Activated CD8-positive, alpha-beta memory T cell treated with anti-CD3 and anti-CD28 coated beads for 36 hours (primary cell): ENCODE data around the gene SIX1. TPM values are rescaled to one million over a fixed set of nuclear protein-coding genes. Genes with fewer than 3 reads are reported as not detected.

Experiments used
- CTCF ChIA-PET: fragments of 350-600 bp; sonication (Branson Sonifier 250); formaldehyde crosslinking; loops from one replicate; lab custom pipeline; 2021; ENCODE audit warnings: antibody characterized with exemption; lab: Charles Lee
- POLR2A ChIA-PET: fragments of 350-600 bp; sonication (Branson Sonifier 250); formaldehyde crosslinking; loops from one replicate; lab custom pipeline; 2021; ENCODE audit warnings: antibody characterized with exemption; lab: Charles Lee
- total RNA-seq, 2 experiments: library from RNA; stranded (reverse); gene quantifications; one replicate each; pipeline ENCODE4 v1.2.3, GENCODE V29; 2021

Gene SIX1
- total RNA-seq, 2 experiments from 2014 or later = not detected

DNA sequence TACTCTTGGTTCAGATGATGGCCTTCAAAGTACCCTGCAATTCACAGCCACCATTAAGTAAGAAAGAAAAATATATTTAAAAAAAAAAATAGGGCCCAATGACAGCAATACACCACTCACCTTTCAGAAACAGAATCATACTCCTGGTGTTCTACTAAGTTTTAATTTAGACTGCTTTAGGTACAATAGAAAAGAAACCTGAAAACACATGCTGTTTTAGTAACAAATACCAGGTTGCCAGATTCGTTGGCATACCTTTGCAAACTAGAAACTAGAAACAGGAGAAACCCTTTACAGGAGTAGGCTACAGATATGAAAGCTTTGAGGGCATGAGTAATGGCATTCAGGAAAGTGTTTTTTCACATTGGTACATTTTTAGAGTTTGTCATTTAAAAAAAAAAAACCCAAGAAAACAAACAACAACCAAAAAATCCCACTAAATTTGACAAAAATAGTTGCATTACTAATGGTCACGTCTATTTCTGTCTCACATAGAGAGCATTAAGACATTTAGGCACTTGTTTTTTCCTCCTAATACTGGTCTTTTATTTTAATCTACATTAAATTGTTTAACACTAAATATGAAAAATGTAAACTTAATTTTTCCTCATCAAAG lies 4.0 kb downstream of the SIX1 start:
- CTCF ChIA-PET = no interaction called here
- POLR2A ChIA-PET = interaction anchor here (0.7 kb wide), 1 partner anchor 138 kb away, joined by 3 read pairs; no protein-coding TSS in a partner anchor

DNA sequence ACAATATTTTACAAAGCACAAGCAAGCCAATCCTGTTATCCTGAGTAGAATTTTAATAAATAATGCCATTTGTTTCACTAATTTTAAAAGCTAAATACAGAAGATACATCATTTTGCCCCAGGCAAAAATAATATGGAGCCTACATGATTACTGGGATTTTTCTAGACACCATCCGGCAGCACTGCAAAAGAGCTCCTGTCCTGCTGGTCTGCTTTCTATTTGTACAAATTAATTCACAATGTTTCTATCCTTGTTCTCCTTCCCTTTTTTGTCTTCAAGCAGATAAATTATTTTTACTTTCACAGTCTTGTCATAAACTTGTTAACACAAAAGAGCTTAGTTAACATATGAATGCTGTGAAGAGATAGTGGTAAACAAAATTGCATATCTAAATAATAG lies 4.6 kb downstream of the SIX1 start:
- CTCF ChIA-PET = no interaction called here
- POLR2A ChIA-PET = interaction anchor here (0.7 kb wide), 1 partner anchor 137 kb away, joined by 3 read pairs; no protein-coding TSS in a partner anchor

DNA sequence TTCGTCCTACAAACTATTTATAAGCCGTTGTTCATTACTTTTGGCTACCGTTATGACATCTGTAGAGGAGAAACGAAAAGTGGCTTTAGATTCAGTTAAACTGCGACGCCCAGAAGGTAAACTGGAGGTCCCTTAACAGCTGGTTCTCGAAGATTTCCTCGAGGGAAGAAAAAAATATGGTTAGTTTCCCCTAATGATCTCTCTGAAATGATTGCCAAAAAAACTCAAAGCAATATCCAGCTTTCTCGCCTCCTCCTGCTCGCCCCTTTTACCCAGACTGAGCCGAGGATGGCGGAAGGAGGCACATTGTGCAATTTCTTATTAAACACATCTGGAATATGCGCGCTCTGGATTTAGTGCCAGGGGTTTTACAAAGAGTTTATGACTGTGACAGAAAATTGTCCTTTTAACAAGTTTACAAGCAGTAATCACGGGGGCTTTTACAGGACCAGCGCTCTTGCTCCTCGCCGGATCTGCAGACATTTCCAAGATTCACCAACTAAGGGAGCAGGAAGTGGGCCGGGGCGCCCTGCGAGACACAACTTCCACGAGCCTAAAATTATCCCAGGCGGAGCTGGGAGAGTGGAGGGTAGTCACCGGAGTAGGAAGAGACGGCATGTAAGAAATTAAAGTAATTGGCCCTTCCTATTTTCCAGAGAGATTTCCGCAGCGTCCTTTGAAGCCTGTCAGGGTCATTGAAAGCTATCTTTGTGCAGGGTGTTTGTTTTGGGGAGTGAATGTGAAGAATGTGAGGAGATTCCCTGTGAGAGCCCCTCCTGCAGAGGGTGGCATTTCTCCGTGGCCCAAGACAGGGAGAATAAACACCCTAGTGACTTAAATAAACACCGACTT lies 5.6 kb downstream of the SIX1 start:
- POLR2A ChIA-PET = no interaction called here
- CTCF ChIA-PET = interaction anchor here (0.7 kb wide), 1 partner anchor 334 kb away, joined by 4 read pairs; no protein-coding TSS in a partner anchor

DNA sequence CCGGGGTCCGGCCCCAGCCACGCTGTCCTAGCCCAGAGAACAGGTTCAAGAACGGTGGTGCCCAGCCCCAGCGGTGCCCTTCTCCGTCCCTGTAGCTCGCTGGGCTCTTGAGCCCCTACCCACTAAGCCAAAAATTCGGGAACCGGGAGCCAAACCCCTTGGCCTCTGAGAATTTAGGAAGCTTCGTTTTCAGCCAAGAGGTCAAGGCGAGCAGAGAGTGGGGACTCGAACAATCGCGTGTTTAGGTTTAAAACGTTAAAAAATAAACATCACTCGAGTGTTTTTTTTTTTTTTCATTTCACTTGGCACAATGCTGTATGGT lies 6.2 kb downstream of the SIX1 start:
- POLR2A ChIA-PET = no interaction called here
- CTCF ChIA-PET = interaction anchor here (0.5 to 0.7 kb wide), 2 partner anchors 18 to 334 kb away, joined by 4 read pairs; no protein-coding TSS in a partner anchor

DNA sequence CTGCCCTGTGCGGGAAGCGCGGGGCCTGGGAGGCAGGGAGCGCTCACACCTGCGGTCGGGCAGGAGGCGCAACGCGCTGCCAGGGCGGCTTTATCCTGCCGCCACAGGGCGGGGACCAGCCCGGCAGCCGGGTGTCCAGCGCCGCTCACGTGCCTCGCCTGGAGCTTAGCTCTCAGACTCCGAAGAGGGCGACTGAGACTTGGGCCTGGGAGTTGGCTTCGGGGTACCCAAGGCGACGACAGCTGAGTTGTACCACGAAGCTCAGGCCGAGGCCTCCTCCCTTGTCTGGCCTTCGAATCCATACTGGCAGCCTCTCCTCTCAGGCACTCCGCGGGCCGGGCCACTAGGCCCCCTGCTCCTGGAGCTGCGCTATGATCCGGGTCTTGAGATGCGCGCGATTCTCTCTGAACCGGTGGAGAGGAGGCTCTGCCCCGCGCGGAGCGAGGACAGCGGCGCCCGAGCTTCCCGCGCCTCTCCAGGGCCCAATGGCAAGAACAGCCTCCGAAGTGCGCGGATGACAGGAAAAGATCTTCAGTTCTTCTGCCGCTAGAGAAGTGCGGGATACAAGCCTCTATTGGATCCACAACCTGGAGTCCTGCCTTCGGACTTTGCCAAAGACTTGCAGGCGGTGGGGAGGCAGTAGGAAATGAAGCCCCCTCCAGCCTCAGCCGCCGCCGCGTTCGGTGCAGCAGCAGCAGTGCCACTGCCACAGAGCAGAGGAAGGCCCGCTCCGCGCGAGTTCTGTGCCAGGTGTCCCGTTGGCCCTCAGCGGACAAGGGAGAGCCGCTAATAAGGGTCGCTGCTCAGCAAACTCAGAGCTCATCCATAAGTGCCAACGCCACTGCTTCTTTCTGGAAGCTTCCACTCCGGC lies 6.8 kb downstream of the SIX1 start:
- CTCF ChIA-PET = interaction anchor here (0.5 to 0.7 kb wide), 2 partner anchors 17 to 335 kb away, joined by 4 read pairs; no protein-coding TSS in a partner anchor
- POLR2A ChIA-PET = no interaction called here

DNA sequence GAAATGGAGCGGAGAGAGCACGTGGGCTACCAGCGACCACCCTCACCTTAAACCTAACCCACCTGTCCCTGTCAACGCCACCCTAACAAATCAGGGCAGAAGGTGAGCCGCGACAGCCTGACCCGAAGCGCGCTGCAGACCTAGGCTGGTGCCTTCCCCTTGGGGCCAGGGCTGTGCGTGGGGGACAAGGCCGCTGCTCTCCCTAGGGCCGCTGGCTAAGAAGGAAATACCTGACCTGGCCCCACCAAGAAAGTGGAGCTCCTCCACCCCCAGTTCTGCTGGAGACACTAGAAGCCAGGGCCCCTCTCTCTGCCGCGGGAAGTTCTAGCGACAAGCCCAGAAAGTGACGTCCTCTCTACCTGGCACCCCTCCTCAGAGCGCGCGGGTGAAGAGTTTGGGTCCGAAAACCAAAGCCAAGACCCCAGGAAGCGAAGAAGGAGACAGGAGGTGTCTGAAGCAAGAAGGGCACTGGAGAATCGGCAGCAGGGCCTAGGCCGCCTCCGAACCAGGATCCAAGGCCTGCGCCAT lies 7.5 kb downstream of the SIX1 start:
- CTCF ChIA-PET = no interaction called here
- POLR2A ChIA-PET = no interaction called here

DNA sequence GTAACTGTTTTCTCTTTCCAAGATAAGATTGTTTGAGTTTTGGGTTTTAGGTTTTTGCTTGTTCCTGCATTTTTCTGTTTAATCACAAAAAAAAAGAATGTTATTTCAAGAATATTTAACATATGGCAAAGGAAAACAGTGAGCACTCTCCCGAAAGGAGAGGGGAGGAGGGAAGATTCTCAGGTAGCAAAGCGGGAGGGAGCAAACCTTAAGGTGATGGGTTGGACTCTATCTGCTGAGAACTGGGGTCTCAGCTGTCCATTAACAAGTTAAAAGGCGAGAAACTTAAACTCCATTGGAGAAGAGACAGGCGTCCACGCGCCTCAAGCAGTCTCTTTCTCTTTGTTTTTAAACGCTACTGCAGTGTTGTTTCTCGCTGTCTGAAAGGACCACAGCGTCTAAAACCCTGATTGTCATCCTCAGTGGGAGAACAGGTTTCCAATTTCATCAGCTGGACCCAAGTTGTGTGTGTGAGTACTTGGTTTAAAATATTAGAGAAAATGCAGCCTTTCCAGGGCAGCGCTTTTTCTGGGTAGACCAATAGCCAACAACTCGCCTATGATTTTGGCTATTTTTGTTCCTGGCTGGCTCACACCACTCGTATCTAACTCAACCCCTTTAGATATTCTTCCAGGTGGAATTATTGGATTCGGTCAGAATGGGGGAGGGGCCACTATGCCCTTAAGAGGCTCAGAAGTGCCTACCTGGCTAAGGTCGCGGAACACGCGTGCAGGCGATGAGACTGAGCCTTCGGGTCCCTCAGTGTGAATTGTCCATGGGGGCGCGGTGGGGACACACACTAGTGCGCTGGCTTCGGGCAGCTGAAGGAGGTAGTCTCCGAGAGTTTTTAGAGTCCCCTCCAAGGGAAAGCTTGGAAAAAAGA lies 8.2 kb downstream of the SIX1 start:
- ChIA-PET CTCF (interaction anchor here (1.4 kb wide), 1 partner anchor 773 kb away, joined by 4 read pairs; no protein-coding TSS in a partner anchor), POLR2A (no interaction called here)

DNA sequence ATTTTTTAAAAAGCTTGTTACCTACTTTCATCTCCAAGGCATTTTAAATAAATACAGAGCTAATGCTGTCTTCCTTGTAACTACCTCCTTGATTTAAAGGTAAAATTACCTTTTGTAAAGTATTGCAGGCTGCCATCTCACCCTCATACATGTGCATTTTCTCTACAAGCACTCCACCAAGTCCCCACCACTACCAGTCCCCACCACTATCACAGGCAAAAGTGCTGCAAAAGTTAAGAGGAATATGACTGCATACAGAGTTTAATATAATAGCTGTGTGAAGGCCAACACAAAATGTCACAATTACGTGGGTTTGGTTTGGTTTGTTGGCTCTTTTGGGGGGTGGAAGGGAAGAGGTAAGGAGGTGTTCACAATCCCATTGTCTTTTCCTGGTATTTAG lies 9.6 kb downstream of the SIX1 start:
- POLR2A ChIA-PET = no interaction called here
- CTCF ChIA-PET = interaction anchor here (1.4 kb wide), 1 partner anchor 772 kb away, joined by 4 read pairs; no protein-coding TSS in a partner anchor

DNA sequence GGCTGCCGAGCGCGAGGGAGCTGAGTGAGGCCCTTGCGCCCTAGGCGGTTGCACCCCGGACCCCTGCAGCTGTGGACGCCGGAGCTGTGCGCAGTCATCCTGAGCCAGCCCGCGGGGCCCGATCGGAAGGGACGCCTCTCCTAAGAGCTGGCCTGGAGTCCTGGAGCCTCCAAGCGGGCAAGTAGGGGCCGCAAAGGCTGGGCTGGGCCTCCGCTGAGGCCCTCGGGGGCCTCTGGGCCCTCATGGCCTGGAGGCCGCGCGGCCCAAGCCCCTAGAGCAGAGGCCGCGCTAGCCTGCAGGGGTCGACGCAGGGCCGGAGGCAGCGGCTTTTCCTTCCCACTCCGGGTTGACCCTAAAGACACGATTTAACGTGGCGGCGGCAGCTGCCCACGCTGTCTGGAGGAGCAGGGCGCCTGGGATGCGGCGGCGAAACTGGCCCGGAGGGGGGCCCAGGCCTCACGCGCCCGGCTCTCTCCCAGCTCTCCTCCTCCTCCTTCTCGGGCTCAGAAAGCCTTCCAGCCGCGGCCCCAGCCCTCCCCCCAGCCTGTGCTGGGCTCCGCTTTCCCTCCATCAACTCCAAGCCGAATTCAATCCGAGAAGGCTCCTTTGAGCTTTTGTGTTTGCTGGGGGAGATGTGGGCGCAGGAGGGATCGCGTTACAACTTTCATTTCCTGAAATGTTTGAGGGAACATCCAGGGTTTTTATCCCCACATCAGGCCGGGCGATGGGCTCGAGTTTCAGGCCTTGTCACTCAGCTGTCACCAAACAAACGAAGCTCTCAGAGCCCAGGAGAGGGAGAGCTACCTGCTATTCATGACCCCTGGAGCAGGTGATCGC lies 11.6 kb downstream of the SIX1 start:
- CTCF ChIA-PET = no interaction called here
- POLR2A ChIA-PET = no interaction called here

DNA sequence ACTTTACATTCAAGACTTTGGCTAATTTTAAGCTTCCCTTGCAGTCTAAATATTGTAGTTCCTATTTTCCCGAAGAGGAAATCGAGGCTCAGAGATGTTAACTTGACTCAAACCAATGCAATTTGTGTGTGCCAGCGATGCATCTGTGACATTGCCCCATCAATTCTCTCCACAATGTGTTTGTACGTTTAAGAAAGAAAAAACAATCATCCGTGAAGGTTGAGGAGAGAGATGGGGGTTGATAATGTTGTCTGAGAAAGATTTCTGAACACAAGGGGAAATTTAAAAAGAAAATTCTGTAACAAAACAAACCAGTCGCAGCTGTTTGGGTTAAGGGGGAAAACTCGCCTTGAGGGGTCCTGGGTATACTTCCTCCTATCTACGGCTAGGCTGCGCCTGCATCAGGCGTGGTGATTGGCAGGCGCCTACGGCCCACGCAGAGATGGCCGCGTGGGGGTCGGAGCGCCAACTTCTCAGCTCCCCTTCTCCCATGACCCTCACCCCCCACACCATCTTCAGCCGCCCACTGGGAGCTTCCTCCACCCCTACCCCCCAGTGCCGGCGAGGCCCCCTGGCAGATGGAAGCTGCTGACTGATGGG lies 12.3 kb downstream of the SIX1 start:
- CTCF ChIA-PET = no interaction called here

DNA sequence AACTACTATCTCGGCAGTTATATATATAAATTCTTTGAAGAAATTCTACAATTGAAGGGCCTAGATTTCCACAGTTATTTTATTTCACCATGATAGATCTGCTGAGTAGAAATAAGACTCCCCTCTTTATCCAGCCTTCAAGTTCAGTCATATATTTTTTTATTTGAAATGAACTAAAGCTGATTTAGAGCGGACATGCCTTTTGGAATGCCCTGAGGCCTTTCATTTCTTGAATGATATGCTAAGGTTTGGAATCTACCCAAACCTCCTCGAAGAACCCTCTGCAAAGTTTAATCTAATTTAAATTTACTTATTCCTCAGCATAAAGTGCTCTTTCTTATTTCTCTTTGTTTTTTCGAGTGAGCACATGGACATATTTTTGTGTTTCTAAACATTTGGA lies 15.1 kb downstream of the SIX1 start:
- ChIA-PET POLR2A (no interaction called here), CTCF (no interaction called here)

More for the DNA sequence above, 12.3 kb downstream of the SIX1 start:
- POLR2A ChIA-PET = no interaction called here

DNA sequence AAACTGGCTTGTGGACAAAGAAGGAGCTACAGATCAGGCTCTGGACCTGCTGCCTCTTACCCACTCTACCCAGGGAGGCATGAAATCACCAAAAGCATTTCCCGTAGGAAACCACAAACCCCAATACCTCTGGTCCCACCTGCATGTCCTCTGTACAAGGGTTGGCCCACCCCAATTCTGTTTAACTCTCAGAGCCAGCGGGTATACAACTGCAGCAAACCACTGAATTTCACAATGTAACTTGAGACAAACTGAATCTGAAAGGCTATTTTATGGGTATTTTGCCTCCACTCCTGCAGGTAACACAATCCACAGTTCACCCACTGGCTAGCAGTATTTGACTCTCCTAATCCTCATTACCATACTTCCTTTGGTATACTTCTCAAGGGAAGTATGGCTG lies 16.5 kb downstream of the SIX1 start:
- ChIA-PET CTCF (no interaction called here), POLR2A (no interaction called here)

DNA sequence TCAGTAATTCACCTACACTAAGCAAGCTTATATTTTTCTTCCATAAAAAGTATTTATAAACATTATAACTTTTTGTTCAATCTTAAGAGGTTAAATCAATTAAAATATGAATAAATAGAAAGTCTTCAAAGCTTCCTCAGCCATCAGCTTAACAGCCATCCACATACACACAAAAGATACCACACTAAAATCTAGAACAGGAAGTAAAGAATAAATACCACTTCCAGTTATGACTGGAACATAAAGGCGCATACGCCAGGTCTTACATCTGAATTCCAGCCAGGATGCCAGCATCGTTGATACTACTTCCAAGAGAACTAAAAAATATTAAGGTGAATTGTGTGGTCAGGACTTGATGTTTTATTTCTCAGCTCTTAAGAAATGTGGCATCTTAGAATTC lies 17.0 kb downstream of the SIX1 start:
- POLR2A ChIA-PET = no interaction called here
- CTCF ChIA-PET = interaction anchor here (1.5 kb wide), 1 partner anchor 26 kb away, joined by 3 read pairs; no protein-coding TSS in a partner anchor

DNA sequence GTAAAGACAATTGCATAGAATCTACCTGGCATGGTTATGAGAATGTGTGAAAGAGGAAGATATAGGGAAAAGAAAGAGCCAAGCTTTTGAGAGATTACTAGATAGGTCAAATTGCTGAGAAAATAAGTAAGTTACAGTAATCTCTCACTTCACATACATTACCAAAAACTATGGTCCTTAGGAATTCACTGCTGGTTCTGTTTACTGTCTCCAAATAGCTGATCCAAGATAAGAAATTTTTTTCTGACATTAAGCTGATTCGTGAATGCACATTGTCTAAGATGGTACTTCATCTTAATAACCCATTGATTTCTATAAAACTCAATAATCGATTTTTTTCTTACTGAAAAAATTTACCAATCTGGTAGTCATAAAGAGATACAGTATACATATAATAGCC lies 17.4 kb downstream of the SIX1 start:
- POLR2A ChIA-PET = no interaction called here
- CTCF ChIA-PET = interaction anchor here (1.5 kb wide), 1 partner anchor 25 kb away, joined by 3 read pairs; no protein-coding TSS in a partner anchor

DNA sequence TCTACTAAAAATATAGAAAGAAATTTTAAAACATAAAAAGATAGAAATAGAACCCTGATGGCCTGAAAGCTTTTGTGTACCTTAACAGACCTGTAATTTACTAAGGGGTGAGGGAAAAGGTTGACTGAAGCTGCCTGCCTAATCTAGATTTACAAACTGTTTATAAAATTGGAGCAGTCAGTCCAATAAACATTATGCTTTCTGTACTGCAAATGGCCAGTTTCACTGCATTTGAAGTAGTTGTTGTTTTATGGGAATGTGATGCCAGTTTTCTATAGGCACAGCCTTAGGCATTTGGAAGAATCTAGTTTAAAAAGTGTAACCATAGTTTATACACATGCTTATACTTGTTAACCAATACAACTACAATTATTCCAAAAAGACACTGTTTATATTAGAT lies 19.1 kb downstream of the SIX1 start:
- POLR2A ChIA-PET = no interaction called here
- CTCF ChIA-PET = no interaction called here

DNA sequence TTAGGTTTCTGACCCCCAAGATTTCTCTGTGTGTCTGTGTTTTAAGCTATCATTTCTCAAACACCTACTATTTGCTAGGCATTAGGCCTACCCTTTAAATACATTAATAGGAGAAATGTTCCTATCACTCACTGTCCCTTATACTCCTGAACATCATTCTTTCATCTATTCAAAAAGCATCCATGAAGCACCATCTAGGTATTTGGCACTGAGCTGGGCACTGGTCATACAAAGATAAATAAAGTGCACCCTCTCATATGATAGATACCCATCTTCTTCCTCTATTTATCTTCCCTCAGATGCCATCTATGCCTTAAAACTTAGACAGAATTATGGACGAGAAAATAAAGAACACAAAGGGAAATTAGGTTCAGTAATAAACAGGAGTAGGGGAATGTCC lies 20.4 kb downstream of the SIX1 start:
- POLR2A ChIA-PET = no interaction called here
- CTCF ChIA-PET = no interaction called here

DNA sequence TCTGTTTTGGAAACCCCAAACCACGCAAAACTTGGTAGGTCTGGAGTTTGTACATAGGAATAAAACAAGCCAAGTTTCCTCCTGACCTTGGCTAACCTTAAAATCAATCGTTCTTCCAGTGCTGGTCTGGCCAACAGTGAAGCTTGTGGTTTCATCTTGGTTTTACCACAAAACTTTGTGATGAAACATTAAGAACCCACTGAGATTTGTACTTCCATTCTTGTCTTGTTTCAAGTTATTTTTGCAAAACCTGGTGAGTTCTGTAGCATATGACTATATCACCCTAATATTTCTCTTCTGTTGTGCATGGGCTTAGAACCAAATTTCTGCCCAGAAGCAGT lies 26.4 kb downstream of the SIX1 start:
- ChIA-PET CTCF (no interaction called here), POLR2A (no interaction called here)
